RWPE2 (cell line): ENCODE results near the gene ASB1.
A peak's percentile ranks its signal among the peaks of the same experiment; 100 is the strongest.

Experiments used
- ATAC-seq: fragments of 200-7000 bp; cut with Tn5 transposase; 3 replicates; pipeline ENCODE4 v1.9.1; 2021; ENCODE audit warnings: low read depth
- DNase-seq: peaks from one replicate; pipeline ENCODE4 v3.0.0-alpha.2; 2020; ENCODE audit warnings: low spot score
- H3K27ac ChIP-seq: fragments of 450-650 bp; 2 replicates; pipeline ENCODE4 v1.5.1; 2017; ENCODE audit warnings: mild to moderate bottlenecking; ENCODE audit not compliant: poor library complexity, severe bottlenecking
- H3K27me3 ChIP-seq: fragments of 250-450 bp; sonication (Bioruptor Pico); 2 replicates; pipeline ENCODE4 v1.5.1; 2021; ENCODE audit warnings: mild to moderate bottlenecking, moderate library complexity; ENCODE audit not compliant: insufficient read depth, poor library complexity, severe bottlenecking
- H3K36me3 ChIP-seq: fragments of 250-450 bp; sonication (Bioruptor Pico); 2 replicates; pipeline ENCODE4 v1.5.1; 2020; ENCODE audit warnings: low read depth, mild to moderate bottlenecking, moderate library complexity
- H3K4me1 ChIP-seq: fragments of 250-450 bp; sonication (Bioruptor Pico); 2 replicates; pipeline ENCODE4 v1.5.1; 2021; ENCODE audit warnings: mild to moderate bottlenecking, moderate library complexity; ENCODE audit not compliant: insufficient read depth, poor library complexity, severe bottlenecking
- H3K4me3 ChIP-seq: fragments of 250-450 bp; sonication (Bioruptor Pico); 2 replicates; pipeline ENCODE4 v1.5.1; 2021; ENCODE audit warnings: mild to moderate bottlenecking, moderate library complexity; ENCODE audit not compliant: severe bottlenecking
- H3K9me3 ChIP-seq: fragments of 250-450 bp; sonication (Bioruptor Pico); 2 replicates; pipeline ENCODE4 v1.5.1; 2021; ENCODE audit warnings: mild to moderate bottlenecking, moderate library complexity; ENCODE audit not compliant: severe bottlenecking
- CTCF ChIP-seq: fragments of 450-650 bp; IDR thresholded peaks from one replicate; pipeline ENCODE4 v1.5.1; 2017; ENCODE audit warnings: mild to moderate bottlenecking, moderate library complexity; ENCODE audit not compliant: poor library complexity, severe bottlenecking

The ASB1 gene

GRCh38 chr2:238422940-238423339, 3.8 kb upstream of the ASB1 start:
- no peak for ATAC-seq
- H3K9me3 ChIP-seq, result no peaks in the 10 kb centered on the region
- H3K4me3 ChIP-seq, result no peak overlapping the region
- no peaks in the 10 kb centered on the region for H3K4me1 ChIP-seq
- no peaks in the 10 kb centered on the region for H3K27me3 ChIP-seq
- no peak for TF ChIP-seq CTCF
- peak overlapping the region; percentile 40 for H3K27ac ChIP-seq
- H3K36me3 ChIP-seq, result peaks cover 3% of the 10 kb centered on the region
- no peak for DNase-seq

GRCh38 chr2:238423561-238424312, 3.0 kb upstream of the ASB1 start:
- peak; percentile 37; the same call in 2 of the 3 replicates for ATAC-seq
- no peak for DNase-seq
- Histone ChIP-seq H3K9me3 (no peaks in the 10 kb centered on the region), H3K27ac (peak overlapping the region; percentile 40), H3K4me1 (peaks cover 6% of the 10 kb centered on the region), H3K4me3 (no peak overlapping the region), H3K36me3 (peaks cover 11% of the 10 kb centered on the region), H3K27me3 (no peaks in the 10 kb centered on the region)
- TF ChIP-seq CTCF, result no peak

GRCh38 chr2:238424313-238424700, 2.4 kb upstream of the ASB1 start:
- Histone ChIP-seq H3K27me3 (no peaks in the 10 kb centered on the region), H3K27ac (peak overlapping the region; percentile 40), H3K9me3 (no peaks in the 10 kb centered on the region), H3K4me3 (no peak overlapping the region), H3K4me1 (peaks cover 12% of the 10 kb centered on the region), H3K36me3 (peaks cover 17% of the 10 kb centered on the region)
- ATAC-seq, result no peak
- no peak for DNase-seq
- TF ChIP-seq CTCF, result no peak

GRCh38 chr2:238425505-238425978, 1.2 kb upstream of the ASB1 start:
- Histone ChIP-seq H3K4me3 (no peak overlapping the region), H3K27ac (peak overlapping the region; percentile 100), H3K27me3 (no peaks in the 10 kb centered on the region), H3K4me1 (peaks cover 19% of the 10 kb centered on the region), H3K36me3 (peaks cover 29% of the 10 kb centered on the region), H3K9me3 (no peaks in the 10 kb centered on the region)
- no peak for DNase-seq
- ATAC-seq, result no peak
- no peak for TF ChIP-seq CTCF

- no peak for TF ChIP-seq CTCF
- Histone ChIP-seq H3K27ac (peak overlapping the region; percentile 100), H3K27me3 (no peaks in the 10 kb centered on the region), H3K9me3 (no peaks in the 10 kb centered on the region), H3K4me3 (peak overlapping the region; percentile 67), H3K4me1 (peaks cover 25% of the 10 kb centered on the region), H3K36me3 (peaks cover 34% of the 10 kb centered on the region)
- no peak for DNase-seq
- no peak for ATAC-seq
These were observed 654 bp upstream of the ASB1 start for GRCh38 chr2:238425979-238426567.
